Bronchial epithelial cell (primary cell): ENCODE results near the gene MGST3. TPM values are rescaled to one million over a fixed set of nuclear protein-coding genes. Genes with fewer than 3 reads are reported as not detected.

Experiments used
- DNase-seq: peaks from one replicate; pipeline ENCODE4 v3.0.0-alpha.2; 2010; ENCODE audit warnings: low read depth
- FAIRE-seq: peaks from 2 replicates; lab custom pipeline; 2011; peaks lifted over from hg19 to GRCh38; lab: Jason Lieb, UNC
- H3K27me3 ChIP-seq: 2 replicates; pipeline ENCODE4 v1.5.1; 2011; ENCODE audit warnings: low read length; ENCODE audit not compliant: control insufficient read depth, insufficient read depth
- H3K36me3 ChIP-seq: 2 replicates; pipeline ENCODE4 v1.5.1; 2011; ENCODE audit warnings: low read length; ENCODE audit not compliant: control insufficient read depth, insufficient read depth
- H3K4me3 ChIP-seq: 2 replicates; pipeline ENCODE4 v1.5.1; 2011; ENCODE audit warnings: mild to moderate bottlenecking, low read depth, low read length, control low read depth
- CTCF ChIP-seq: IDR thresholded peaks from 2 replicates; pipeline ENCODE4 v1.5.1; 2011; ENCODE audit warnings: mild to moderate bottlenecking, moderate library complexity, low read length, control low read depth, inconsistent platforms; ENCODE audit not compliant: insufficient read depth, severe bottlenecking
- total RNA-seq: library from RNA; depleted of rRNA; stranded (reverse); fragments of >200 nt; gene quantifications from 2 replicates; pipeline ENCODE4 v1.2.1, GENCODE V29; 2014

The MGST3 gene
- total RNA-seq, 1 donor from 2014 or later: 50.3 TPM

- FAIRE-seq: no peak
- no peak for TF ChIP-seq CTCF
Observed at GRCh38 chr1:165695031-165695430, 64.0 kb downstream of the MGST3 start.

GRCh38 chr1:165696625-165697100 is 65.6 kb downstream of the MGST3 start:
- no peak for TF ChIP-seq CTCF
- no peaks in the 10 kb centered on the region for H3K27me3 ChIP-seq
- H3K36me3 ChIP-seq: no peaks in the 10 kb centered on the region
- DNase-seq (peak; percentile 58), FAIRE-seq (no peak)
- H3K4me3 ChIP-seq: no peak overlapping the region

More at GRCh38 chr1:165695031-165695430, 64.0 kb downstream of the MGST3 start:
- no peak for DNase-seq
- Histone ChIP-seq H3K36me3 (no peaks in the 10 kb centered on the region), H3K4me3 (no peak overlapping the region), H3K27me3 (no peaks in the 10 kb centered on the region)

- no peaks in the 10 kb centered on the region for H3K27me3 ChIP-seq
- no peak for DNase-seq
- no peaks in the 10 kb centered on the region for H3K36me3 ChIP-seq
- peak overlapping the region; percentile 55 for H3K4me3 ChIP-seq
- TF ChIP-seq CTCF: no peak
- FAIRE-seq: no peak
Observed at GRCh38 chr1:165697491-165697880, 66.5 kb downstream of the MGST3 start.

GRCh38 chr1:165697881-165698760 is 67.1 kb downstream of the MGST3 start, which contains the start of gene ALDH9A1:
ALDH9A1 (minus strand) TSS chr1:165698562; CDS start chr1:165698558, 4 bp downstream.
- H3K4me3 ChIP-seq: peak within 1 kb of the TSS; percentile 55
- DNase-seq (peak; percentile 69), FAIRE-seq (no peak)
- H3K27me3 ChIP-seq: no peaks in the 10 kb centered on the region
- H3K36me3 ChIP-seq: no peaks in the 10 kb centered on the region
- peak; percentile 29 for TF ChIP-seq CTCF

- DNase-seq (no peak), FAIRE-seq (no peak)
- Histone ChIP-seq H3K4me3 (peak overlapping the region; percentile 55), H3K36me3 (no peaks in the 10 kb centered on the region), H3K27me3 (no peaks in the 10 kb centered on the region)
- no peak for TF ChIP-seq CTCF
Observed at GRCh38 chr1:165698761-165699052, 67.7 kb downstream of the MGST3 start.
